GM13976 (cell line): ENCODE measurements around the gene CADM1.

Source experiments
- DNase-seq: peaks from one replicate; pipeline ENCODE4 v3.0.0; 2012; ENCODE audit warnings: low spot score
- CTCF ChIP-seq: IDR thresholded peaks from 2 replicates; pipeline ENCODE4 v1.5.1; 2012; ENCODE audit warnings: borderline replicate concordance, mild to moderate bottlenecking; ENCODE audit not compliant: insufficient read depth; ENCODE audit errors: extremely low read depth, missing control alignments, control extremely low read depth
- in situ Hi-C: fragments of 300-500 bp; cut with MboI; formaldehyde crosslinking; loops from one replicate; pipeline ENCODE4 v1.12.0; 2022; ENCODE audit warnings: low sequenced_read_pairs, mixed read lengths, inconsistent platforms; ENCODE audit not compliant: unreplicated experiment

CADM1 gene

GRCh38 chr11:115220423-115220822 lies 283.8 kb downstream of the CADM1 start:
- no peak for TF ChIP-seq CTCF
- no peak for DNase-seq
- in situ Hi-C loops: no loop called here

DNA sequence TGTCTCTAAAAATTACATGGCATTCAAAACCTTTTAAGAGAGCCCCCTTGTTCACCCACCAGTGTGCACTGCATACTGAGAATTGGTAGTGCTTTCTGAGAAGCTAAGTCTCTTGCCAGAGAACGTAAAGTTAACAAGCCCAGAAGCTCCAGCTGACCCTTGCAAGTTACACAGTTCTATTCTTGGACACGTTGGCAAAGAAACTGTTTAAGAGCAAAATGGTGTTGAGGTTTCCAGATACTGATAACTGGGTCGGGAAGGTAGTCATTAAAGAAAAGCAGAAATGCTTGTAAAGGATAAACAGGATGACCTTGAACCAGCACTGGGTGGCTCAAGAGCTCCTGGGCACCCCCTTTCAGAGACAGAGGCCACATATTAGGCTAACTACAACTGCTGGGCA lies 284.8 kb downstream of the CADM1 start:
- no peak for TF ChIP-seq CTCF
- no peak for DNase-seq
- in situ Hi-C loops: no loop called here

DNA sequence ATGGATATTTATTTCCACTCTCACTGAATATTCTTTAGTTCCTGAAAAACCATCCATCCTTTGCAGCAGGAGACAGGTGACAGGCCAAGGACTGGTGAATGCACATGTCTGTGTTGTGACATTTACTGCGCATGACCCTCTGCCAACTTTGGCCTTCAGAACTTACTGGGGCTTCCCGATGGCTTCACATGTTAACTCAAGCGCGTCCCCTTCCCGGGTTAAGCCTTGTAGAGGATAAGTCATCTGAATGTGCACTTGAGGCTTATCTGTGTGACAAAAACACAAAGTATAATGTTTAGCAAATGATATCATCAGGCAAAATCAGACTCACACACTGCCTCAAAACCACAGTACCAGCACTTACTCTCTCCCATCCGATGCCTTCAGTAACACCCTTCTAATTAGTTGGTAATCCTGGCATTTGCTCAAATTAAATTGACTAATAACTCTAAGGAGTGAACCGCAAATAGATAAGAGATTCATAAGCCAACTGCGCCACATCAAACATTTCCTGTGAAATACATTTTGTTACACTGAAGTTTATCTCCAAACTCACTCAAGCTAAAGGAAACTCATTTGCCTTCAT lies 286.4 kb downstream of the CADM1 start:
- in situ Hi-C loops: no loop called here
- no peak for DNase-seq
- no peak for TF ChIP-seq CTCF

GRCh38 chr11:115215694-115216617 lies 288.3 kb downstream of the CADM1 start:
- in situ Hi-C loops: no loop called here
- DNase-seq: no peak

GRCh38 chr11:115214644-115215234 lies 289.5 kb downstream of the CADM1 start:
- in situ Hi-C loops: no loop called here
- no peak for TF ChIP-seq CTCF
- no peak for DNase-seq

More at GRCh38 chr11:115215694-115216617, 288.3 kb downstream of the CADM1 start:
- no peak for TF ChIP-seq CTCF

- no peak for DNase-seq
- no peak for TF ChIP-seq CTCF
- in situ Hi-C loops: no loop called here
Observed at GRCh38 chr11:115213007-115213406, 291.2 kb downstream of the CADM1 start.
